ENCODE data around the gene FOXN4. TPM values are rescaled to one million over a fixed set of nuclear protein-coding genes. Genes with fewer than 3 reads are reported as not detected.

Gene FOXN4
- total and polyA plus RNA-seq, 2 donors (not counting 3 experiments of a cell fraction or from before 2014, with no cell fraction given), result not detected

- BruUV-seq (replicated peaks), result no TSS peak
- ChIA-PET CTCF (interaction anchor here (0.8 to 1.1 kb wide), 3 partner anchors 9 to 32 kb away, joined by 3 read pairs; no protein-coding TSS in a partner anchor), POLR2A (no interaction called here)
- Histone ChIP-seq H3K4me3 (replicated peaks in 1 of 3; ENCODE audit: insufficient read depth in 1 of 3, low read depth in 1 of 3, low read length in 3 of 3) (no peak overlapping the region), H3K79me2 (ENCODE audit: control insufficient read depth, insufficient read depth, low read length) (no peaks in the 10 kb centered on the region), H4K20me1 (replicated peaks; ENCODE audit: control insufficient read depth, extremely low read depth, insufficient read depth, low read length) (no peaks in the 10 kb centered on the region), H3K27me3 (ENCODE audit: control insufficient read depth in 2 of 2, insufficient read depth in 2 of 2, low read length in 2 of 2) (no peaks in the 10 kb centered on the region), H3K4me1 (ENCODE audit: control insufficient read depth, extremely low read depth, insufficient read depth, low read length) (no peaks in the 10 kb centered on the region), H3K4me2 (ENCODE audit: insufficient read depth, low read length) (no peak overlapping the region), H3K27ac (ENCODE audit: insufficient read depth, low read depth, low read length) (no peak overlapping the region), H3K9me1 (replicated peaks; ENCODE audit: control insufficient read depth, extremely low read depth, insufficient read depth, low read length) (no peaks in the 10 kb centered on the region), H3K36me3 (ENCODE audit: control insufficient read depth in 2 of 2, extremely low read depth in 1 of 2, insufficient read depth in 2 of 2, low read length in 2 of 2) (no peaks in the 10 kb centered on the region), H2AFZ (ENCODE audit: low read depth, low read length) (no peak overlapping the region), H3K9me3 (replicated peaks; ENCODE audit: control insufficient read depth, insufficient read depth, low read length) (no peaks in the 10 kb centered on the region), H3K9ac (replicated peaks; ENCODE audit: extremely low read depth, insufficient read depth, low read length) (no peak overlapping the region)
- dilution Hi-C loops (cut with MboI; ENCODE audit: extremely low pct_ligation_motif_present, low sequenced_read_pairs) (no loop called here), intact Hi-C loops (cut with micrococcal nuclease) (no loop called here)
- DNase-seq (ENCODE audit: low read depth, low spot score), result no peak
- TF ChIP-seq, protein P1, sequence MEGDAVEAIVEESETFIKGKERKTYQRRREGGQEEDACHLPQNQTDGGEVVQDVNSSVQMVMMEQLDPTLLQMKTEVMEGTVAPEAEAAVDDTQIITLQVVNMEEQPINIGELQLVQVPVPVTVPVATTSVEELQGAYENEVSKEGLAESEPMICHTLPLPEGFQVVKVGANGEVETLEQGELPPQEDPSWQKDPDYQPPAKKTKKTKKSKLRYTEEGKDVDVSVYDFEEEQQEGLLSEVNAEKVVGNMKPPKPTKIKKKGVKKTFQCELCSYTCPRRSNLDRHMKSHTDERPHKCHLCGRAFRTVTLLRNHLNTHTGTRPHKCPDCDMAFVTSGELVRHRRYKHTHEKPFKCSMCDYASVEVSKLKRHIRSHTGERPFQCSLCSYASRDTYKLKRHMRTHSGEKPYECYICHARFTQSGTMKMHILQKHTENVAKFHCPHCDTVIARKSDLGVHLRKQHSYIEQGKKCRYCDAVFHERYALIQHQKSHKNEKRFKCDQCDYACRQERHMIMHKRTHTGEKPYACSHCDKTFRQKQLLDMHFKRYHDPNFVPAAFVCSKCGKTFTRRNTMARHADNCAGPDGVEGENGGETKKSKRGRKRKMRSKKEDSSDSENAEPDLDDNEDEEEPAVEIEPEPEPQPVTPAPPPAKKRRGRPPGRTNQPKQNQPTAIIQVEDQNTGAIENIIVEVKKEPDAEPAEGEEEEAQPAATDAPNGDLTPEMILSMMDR (IDR thresholded peaks at IDR 0.05; ENCODE audit: extremely low read depth in 1 of 2, insufficient read depth in 1 of 2, low read depth in 1 of 2, low read length in 2 of 2), result no peak
- no peak for TF ChIP-seq EZH2 (IDR thresholded peaks at IDR 0.05; ENCODE audit: borderline replicate concordance, low read depth, low read length, severe bottlenecking)
- no peak for TF ChIP-seq FOS (IDR thresholded peaks at IDR 0.05; ENCODE audit: borderline replicate concordance, insufficient read depth, low read length)
- no peak for TF ChIP-seq POLR2A (IDR thresholded peaks at IDR 0.05; ENCODE audit: low read depth, low read length)
- TF ChIP-seq MAX (IDR thresholded peaks at IDR 0.05; ENCODE audit: insufficient read depth, insufficient read length), result no peak
- no peak for TF ChIP-seq GATA2 (IDR thresholded peaks at IDR 0.05; ENCODE audit: insufficient read depth, insufficient read length, low read depth, low read length)
- no peak for TF ChIP-seq MYC (IDR thresholded peaks at IDR 0.05; ENCODE audit: low read depth, low read length)
- no peak for TF ChIP-seq POLR2AphosphoS5 (IDR thresholded peaks at IDR 0.05; ENCODE audit: insufficient read depth, low read depth, low read length)
- no peak for TF ChIP-seq JUN (IDR thresholded peaks at IDR 0.05; ENCODE audit: borderline replicate concordance, insufficient read depth, insufficient read length, low read depth)
- no peak for FAIRE-seq
These were observed 47.5 kb upstream of the FOXN4 start for GRCh38 chr12:109356577-109356976.

Measured in endothelial cell of umbilical vein (primary cell).